Activated T-cell treated with anti-CD3 and anti-CD28 coated beads for 4 hours (primary cell): ENCODE measurements around the gene CEP135.
"Not testable (repeated sequence)": the region's sequence is repeated elsewhere in the genome, so short reads cannot be mapped to it uniquely, and the experiment has no call there.

Experiments used
- DNase-seq: peaks from one replicate; pipeline ENCODE4 v3.0.0-alpha.2; 2020

CEP135 gene

DNA sequence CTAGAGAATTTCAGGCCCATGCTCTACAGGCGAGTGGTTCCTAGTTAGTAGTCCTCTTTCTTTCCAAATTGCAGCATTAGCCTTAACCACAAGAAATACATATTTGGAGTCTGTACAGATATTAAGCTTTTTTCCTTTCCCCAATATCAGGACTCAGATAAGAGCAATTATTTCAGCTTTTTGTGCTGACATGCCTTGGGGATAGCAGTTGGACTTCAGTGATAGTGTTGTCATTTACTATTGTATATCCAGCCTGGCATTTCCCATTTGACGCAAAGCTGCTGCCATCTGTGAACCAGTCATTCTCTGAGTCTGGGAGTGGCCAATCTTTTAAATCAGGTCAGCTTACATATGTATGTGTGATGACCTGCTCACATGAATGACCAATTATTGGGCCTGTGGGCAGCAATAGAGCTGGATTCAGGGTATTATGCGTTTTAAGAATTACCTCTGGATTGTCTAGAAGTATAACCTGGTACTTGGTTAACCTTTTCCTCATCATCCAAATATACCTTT is 6.8 kb upstream of the CEP135 start:
- DNase-seq: no peak

DNA sequence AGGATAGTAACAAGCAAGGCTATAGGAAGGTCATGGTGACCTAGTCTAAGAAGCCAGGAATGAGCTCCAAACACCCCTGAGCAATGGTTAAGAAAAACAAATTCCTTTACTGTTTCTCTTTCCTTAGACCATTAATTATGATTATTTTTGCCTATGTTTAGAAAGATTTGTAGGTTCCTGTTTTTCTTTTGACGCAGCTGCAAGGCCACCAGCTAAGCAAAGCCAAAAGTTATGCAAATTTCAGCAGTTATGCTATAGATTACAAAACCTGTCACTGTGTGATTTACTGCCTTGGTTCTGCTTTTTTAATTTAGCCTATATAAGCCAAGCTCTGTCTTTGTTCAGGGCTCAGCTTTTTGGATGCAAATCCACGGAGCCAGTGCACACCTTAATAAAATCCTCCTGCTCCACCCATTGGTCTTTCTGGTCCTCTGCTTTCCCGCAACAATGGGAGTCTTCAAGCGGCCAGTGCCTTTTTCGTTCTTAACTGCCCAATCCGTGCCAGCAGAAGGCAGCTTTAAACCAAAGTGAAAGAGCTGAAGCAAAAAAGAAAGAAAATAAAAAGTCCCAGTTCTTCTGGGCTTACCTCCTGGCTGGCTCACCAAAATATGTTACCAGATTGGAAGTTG is 1.4 kb upstream of the CEP135 start:
- no peak for DNase-seq

DNA sequence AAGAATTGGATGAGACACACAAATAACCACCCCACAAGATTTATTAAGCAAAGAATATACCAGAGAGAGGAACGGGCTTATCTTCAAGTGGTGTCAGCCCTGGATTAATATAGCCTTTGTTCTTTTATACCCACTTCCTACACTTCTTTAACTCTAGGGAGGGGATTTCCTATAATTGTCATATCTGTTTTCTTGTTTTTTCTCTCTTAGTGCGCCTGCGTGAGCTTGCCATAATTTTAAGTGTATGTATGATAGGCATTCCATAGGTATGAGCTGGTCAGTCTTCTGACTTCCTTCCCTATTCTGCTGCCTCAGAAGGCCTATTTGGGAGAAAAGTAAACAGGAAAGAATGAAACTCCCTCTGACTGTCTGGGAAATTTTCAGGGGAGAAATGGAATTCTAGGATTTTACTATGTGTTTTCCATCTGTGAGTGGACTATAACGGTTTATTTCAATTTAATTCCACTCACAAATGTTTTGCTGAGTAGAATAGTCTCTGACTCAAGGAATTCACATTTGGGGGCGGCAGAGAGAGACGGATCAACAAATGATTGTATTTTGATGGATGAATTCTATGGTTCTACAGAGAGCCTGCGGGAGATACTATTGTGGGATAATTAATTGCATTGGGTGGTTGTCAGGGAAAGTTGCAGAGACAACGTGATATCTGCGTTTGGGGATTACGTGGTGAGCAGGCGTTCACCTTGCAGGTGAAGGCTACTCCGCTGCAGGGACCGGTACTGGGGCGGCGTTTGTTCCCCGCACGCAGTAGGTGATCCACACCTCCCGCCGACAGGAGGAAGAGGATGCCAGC is 626 bp upstream of the CEP135 start:
- DNase-seq: peak; percentile 34

DNA sequence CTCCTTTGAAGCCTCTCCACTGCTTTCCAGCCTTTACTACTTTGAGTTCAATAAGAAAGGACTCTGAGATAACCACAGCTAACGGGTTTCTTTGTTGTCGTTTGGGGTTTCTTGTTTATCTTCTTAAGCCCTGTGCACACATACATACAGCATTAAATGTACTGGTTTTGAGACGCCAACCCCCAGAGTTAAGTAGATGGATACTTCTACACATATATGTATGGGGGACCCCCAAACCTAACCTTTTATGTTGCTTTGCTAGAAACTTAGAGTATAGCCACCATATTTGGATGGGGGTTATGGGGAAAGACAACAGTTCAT is 697 bp downstream of the CEP135 start:
- no peak for DNase-seq

DNA sequence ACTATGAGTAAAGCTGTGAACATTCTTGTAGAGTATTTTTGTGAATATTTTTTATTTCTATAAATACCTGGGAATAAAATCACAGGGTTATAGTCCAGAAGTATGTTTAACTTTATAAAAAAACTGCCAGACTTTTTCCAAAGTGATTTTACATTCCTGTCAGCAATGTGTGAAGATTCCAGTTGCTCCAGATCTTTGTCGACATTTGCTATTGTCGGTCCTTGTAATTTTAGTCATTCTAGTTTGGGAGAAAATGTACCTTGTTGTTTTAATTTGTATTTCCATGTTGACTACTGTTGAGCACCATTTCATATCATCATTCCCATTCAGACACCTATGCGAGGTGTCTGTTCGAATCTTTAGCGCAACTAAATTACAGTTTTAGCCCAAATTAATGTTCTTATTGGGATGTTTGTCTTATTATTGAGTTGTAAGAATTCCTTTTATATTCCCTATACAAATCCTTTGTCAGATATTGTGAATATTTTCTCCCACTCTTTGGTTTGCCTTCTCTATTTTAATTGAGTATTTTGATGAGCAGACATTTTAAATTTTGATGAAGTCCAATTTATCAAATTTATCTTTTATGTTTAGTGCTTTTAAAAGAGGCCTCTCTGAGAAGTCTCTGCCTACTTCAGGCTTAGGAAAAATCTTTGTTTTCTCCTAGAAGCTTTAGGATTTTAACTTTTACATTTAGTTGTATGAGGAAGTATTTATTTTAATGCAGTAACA is 2.6 kb downstream of the CEP135 start:
- DNase-seq: no peak

DNA sequence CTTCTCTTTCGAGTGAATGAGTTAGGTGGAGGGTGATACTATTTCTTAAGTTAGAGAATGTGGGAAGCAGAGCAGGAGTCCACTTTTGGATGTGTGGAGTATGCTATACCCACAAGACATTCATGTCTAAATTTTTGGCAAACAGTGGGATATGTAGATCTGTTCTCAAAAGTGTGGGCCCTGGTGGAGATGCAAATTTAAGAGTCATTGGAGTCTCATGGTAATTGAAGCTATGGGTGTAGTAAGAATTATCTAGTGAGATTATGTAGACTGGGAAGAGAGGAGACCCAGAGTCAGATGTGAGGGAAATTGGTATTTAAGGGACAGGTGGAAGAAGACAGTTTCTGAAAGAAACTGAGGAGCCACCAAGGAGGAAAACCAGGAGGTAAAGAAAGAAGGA is 7.0 kb downstream of the CEP135 start:
- no peak for DNase-seq

DNA sequence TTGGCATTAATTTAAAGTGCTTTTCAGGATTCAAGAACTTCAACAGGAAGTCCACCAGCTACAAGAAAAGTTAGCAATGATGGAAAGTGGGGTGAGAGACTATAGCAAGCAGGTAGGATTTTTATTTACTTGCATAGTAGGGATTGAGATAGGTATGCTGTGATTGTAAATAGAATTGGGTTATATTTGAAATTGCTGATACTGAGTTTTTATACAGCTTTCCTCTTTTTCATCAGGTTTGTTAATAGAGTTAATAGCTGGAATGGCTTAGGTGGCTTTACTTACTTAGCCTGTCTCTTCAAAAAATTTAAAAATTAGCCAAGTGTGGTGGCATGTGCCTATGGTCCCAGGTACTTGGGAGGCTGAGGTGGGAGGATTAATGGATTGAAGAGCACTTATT is 10.9 kb downstream of the CEP135 start:
- no peak for DNase-seq

DNA sequence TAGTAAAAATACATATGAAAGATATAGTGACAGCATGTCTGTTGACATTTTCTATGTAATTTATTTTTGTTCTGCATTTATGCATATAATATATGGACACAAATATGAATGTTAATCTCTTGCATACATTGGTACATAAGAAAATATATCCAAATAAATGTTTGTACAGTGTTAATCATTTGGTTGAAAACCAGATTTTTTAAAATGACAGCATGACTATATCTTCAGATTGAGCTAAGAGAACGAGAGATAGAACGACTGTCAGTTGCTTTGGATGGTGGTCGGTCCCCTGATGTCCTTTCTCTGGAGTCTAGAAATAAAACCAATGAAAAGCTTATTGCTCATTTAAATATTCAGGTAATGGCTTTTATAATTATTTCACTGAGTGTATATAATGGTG is 15.3 kb downstream of the CEP135 start:
- no peak for DNase-seq

DNA sequence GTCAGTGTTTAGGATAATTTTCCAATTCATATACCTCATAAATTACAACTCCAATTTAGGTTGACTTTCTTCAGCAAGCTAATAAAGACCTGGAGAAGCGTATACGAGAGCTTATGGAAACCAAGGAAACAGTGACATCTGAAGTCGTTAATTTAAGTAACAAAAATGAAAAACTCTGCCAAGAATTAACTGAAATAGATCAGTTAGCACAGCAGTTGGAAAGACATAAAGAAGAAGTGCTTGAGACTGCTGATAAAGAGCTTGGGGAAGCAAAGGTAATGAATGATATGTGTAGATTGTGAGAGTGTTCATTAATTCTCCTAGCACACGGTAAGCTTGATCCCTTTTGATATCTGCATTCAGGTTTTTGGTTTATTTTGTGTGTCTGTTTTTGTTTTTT is 16.8 kb downstream of the CEP135 start:
- no peak for DNase-seq

DNA sequence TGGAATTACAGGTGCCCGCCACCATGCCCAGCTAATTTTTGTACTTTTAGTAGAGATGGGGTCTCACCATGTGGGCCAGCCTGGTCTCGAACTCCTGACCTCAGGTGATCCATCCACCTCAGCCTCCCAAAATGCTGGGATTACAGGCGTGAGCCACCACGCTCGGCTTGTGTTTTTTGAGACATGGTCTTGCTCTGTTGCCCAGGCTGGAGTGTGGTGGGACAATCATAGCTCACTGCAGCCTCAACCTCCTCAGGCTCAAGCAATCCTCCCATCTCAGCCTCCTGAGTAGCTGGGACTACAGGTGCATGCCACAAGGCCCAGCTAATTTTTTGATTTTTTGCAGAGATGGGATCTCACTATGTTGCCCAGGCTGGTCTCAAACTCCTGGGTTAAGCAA is 17.6 kb downstream of the CEP135 start:
- DNase-seq: not testable (repeated sequence)

DNA sequence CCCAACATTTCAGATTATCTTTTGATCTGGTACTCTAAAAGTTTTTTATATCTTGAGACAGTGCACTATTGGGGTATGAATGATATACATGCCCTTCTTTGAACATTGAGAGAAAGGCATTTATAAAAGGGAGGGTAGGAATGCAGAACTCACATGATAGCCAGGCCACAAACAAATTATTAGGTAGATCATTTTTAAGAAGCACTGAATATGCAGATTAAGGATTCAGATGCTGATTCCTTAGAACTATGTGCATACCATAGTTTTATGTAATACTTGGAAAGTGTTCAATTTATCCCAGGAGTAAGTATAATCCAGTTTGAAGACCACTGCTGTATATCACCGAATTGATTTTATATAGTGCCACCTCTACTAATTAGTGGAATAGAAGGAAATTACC is 18.6 kb downstream of the CEP135 start:
- no peak for DNase-seq

DNA sequence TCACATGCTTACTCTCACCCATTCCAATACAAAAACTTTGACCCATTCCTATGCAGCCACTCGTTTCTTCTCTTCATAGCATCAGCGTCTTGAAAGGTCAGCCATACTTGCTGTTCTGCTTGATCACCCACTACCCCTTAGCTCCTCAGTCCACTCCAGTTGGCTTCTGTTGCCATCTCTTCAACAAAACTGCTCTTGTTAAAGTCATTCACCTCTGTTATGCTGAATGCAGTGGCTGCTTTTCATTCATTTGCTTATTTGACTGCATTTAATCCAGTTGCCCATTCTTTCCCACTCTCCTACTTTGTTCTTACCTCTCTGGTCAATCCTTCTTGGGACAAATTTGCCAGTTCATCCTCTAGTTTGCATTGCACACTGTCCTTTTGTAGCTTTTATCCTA is 24.9 kb downstream of the CEP135 start:
- DNase-seq: no peak

DNA sequence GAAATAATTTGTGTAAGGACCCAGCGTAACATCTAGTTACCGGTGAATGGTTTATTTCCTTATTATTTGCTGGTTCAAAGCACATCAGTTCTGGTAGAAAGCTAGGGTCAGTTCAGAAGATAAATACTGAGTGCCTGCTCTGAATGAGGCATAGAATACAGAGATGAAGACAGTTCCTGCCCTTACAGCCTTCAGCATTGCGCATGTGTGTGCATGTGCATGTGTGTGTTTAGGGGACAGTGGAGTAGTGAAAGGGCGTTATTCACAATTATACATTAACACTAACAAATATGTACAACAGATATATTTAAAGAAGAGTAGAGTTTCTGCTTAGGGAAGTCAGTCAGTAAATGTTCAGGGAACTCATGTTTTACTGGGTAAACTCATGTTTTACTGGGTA is 29.1 kb downstream of the CEP135 start:
- no peak for DNase-seq

DNA sequence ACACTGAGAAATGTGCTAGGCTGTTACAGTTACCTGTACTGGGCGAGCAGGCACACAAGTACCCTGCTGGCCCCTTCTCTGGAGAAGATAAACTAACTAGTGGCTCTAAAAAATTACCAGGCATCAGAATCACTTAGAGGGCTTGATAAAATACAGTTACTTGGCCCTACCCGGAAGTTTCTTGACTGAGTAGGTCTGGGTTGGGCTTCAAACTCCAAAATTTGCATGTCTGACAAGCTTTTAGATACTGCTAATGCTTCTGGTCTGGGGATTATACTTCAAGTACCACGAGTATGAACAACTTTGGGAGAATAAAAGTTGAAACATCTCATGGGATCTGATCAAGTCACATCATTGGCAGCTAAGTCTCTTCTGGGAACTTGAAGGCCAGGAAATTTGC is 30.8 kb downstream of the CEP135 start:
- no peak for DNase-seq

DNA sequence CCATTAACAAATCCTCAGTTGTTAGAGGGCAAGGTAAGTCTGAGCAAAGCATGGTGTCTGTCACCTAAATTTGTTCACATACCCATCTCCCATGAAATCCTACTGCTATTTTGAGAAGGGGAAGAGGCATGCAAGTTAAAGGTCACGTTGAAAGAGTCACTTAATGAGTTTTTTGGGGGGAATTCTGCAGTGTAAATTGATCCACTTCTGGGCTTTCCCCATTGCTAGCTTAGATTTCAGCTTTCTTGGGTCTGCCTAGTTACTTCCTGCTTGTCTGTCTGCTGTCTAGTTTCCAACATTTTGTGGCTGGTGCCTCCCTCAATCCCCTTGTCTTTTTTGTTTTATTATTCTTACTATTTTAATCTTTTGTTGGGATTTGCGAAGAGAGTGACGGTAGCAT is 32.0 kb downstream of the CEP135 start:
- DNase-seq: no peak

DNA sequence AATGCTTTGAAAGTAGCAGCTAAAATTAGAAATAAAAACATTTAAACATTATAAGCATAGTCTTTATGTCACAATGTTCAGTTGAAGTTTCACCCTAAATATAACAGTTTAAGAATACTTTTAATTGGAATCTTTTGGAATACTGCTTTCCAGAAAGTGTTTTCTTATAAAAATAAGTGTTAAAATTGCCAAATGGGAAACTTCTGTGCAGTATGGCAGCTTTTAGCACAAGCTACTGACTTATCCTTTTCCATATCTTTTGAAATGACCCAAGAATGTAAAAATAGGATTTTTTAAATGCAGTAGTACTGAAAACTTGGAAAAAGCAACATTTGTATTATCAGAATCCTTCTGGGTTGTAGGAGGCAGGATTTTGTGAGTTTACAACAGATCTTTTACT is 34.2 kb downstream of the CEP135 start:
- DNase-seq: no peak

DNA sequence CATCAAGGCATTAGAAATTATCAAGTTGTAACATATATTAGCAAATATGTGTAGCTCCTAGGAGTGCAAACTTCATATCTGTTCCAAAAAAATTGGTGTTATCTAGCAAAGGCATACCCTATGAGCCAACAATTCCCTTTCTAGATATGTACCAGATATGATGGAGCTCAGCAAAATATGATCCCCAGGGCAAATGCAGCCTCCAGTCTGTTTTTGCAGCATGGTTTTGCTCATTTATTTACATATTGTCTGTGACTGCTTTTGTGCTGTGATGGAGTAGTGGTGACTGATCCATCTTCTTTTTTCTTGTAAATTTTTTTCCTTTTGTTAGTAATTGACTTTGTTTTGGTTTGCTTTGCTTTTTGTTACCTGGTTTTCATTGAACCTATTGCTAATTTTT is 41.0 kb downstream of the CEP135 start:
- DNase-seq: no peak

DNA sequence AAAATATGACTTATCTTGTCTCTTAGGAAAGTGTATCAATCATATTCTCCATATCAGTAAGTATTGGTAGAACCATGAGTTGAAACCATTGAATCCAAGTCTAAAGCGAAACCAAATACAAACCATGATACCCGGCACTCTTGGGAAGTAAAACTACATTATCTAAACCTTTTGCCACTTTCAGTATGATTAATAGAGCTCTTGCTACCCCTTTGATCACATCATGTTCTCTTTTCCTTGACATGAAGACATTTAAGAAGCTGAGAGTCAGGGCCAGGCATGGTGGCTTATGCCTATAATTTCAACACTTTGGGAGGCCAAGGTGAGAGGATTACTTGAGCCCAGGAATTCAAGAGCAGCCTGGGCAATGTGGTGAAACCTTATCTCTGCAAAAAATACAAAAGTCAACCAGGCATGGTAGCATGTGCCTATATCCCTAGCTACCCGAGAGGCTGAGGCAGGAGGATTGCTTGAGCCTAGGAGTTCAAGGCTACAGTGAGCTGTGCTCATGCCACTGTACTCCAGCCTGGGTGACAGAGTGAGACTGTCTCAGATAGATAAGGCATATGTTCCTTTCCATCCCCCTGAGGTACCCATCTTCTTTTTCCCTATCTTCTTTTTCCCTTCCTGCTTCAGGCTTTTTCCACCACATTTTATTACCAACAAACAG is 45.4 kb downstream of the CEP135 start:
- no peak for DNase-seq

DNA sequence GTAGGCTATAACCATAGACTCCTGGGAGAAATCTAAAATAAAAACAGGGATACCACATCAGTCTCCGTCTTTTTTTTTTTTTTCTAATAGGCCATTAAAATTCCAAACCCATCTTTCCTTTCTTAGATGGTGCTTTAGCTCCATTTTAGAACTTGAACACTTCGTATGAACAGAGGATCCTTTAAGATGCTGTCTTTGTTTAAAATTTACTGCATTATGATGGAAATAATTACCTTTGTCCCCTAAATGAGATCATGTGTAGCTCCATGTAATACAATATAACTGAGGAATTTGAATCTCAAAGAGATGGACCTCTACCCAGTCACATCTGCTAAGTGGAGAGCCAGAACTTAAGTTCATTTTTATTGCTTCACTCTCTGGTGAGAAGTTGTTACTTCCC is 47.9 kb downstream of the CEP135 start:
- no peak for DNase-seq

DNA sequence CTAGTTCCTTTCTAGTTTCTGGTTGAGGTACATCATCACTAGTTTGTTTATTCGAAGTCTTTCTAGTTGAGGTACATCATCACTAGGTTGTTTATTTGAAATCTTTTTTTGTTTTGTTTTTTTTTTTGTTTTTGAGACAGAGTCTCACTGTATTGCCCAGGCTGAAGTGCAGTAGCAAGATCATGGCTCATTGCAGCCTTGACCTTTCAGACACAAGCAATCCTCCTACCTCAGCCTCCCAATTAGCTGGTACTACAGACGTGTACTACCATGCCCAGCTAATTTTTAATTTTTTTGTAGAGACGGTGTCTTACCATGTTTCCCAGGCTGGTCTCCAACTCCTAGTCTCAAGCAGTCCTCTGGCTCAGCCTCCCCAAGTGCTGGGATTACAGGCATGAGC is 54.9 kb downstream of the CEP135 start:
- DNase-seq: no peak

DNA sequence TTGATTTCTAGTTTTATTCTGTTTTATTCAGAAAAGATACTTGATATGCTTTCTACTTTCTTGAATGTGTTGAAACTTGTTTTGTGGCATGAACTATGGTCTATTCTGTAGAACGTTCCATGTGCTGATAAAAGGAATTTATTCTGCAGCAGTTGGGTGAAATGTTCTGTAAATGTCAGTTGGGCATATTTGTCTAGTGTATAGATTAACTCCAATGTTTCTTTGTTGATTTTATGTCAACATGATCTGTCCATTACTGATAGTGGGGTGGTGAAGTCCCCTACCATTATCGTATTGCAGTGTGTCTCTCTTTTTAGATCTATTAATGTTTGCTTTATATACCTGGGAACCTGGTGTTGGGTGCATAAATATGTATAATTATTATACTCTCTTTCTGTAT is 55.5 kb downstream of the CEP135 start:
- DNase-seq: no peak

DNA sequence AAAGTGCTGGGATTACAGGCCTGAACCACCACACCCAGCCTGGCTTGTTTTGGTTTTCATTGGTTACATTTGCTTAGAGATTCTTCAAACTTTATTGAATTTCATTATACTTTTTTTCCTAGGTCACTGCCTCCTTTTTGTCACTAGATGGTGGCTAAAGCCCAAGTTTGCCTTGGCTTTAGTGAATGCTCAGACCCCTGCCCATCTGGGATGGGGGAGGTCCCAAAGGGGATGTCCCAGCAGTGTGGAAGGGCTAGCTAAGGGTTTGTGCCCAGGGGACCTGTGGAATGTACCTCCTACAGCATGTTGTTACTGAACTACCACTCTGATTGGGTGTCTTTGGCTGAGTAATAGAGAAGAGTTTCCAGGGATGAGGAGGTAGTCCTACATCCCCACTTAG is 58.4 kb downstream of the CEP135 start:
- DNase-seq: no peak

DNA sequence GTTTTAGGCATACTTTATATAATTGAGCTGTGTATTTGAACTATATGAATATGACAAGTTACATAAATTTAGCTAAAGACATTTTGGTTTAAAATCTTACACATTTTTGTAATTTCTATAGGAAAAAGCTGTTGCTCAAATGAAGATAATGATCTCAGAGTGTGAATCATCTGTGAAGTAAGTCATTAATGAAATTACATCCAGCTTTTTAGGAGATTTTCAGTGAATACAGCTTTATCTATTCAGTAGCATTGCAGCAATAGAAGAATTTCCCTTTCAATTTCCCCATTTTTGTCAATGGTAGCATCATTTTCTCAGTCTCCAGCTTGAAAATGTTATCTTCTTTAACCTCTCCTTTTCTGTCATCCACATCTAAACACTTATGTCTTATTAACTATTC is 59.5 kb downstream of the CEP135 start:
- DNase-seq: no peak

DNA sequence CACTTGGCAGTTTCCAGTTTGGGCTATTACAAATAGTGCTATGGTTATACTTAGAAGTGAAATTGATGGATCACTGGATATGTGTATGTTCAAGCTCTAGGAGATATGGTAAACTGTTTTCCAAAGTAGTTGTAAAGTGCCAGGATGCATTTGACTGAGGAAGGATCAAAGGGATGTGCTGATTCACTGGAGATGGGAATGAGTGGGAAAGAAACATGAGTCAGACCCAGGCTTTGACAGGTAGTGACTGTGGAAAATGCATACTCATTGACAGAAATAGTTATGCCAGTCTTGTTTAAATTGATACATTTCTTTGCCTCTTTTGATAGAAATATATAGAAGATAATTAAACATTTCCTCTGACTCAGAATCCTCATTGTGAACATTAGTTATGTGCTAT is 77.9 kb downstream of the CEP135 start:
- no peak for DNase-seq
